ENCODE measurements around the gene MAPK8IP3.
A peak's percentile ranks its signal among the peaks of the same experiment; 100 is the strongest.

MAPK8IP3 gene

DNA sequence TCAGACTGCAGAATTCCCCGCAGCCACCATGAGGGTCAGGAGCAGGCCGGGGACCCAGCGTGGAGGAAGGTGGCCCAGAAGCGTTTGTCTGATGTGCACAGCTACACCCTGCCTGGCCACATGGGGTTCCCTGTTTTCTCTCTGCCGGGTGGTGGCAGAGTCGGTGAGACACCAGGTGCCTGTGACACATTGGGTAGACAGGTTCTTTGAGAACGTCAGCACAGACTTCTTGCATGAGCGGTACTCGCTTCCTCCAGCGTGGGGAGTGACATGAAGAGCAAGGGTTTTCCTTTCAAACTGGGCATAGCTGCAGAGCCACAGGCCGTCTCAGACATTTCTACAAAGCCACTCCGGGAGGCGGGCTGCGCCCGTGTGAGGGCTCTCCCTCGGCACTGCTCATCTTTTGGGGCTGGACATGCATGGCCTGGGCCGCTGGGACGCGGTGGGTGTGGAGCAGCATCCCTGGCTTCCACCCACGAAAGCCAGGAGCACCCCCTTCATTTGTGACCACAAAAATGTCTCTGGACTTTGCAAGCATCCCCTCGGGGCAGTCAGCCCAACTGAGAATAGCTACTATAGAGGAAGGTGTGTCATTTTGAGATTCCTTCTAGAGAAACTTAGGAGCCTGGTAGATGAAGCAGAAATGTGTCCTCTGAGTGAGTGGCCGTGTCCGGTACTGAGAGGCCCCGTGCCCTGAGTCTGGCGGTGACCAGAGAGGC, 39.3 kb downstream of the MAPK8IP3 start:
- H2BK120ac ChIP-seq (ENCODE audit: insufficient read depth, low read length, poor library complexity) = peak overlapping the region; percentile 92
- no peak overlapping the region for H2AFZ ChIP-seq (ENCODE audit: insufficient read depth, low read length, poor library complexity)
- H3K79me2 ChIP-seq (ENCODE audit: control insufficient read depth, insufficient read depth, low read length, poor library complexity) = peaks cover 15% of the 10 kb centered on the region
- H3K27ac ChIP-seq (ENCODE audit: low read depth, low read length) = peak overlapping the region; percentile 99
- H3K4me1 ChIP-seq (ENCODE audit: control insufficient read depth in 1 of 2, insufficient read depth in 2 of 2, low read length in 2 of 2) = peaks cover 26 to 32% of the 10 kb centered on the region in 2 experiments
- H3K79me1 ChIP-seq (ENCODE audit: low read length) = peaks cover 20% of the 10 kb centered on the region
- no peak overlapping the region for H3K23ac ChIP-seq (ENCODE audit: low read length)
- peak overlapping the region; percentile 40 for H3K4ac ChIP-seq (ENCODE audit: low read depth, low read length)
- peak overlapping the region; percentile 93 for H4K91ac ChIP-seq (ENCODE audit: low read depth, low read length)
- no peak overlapping the region for H3K4me3 ChIP-seq (ENCODE audit: low read depth, low read length)
- peak overlapping the region; percentile 29 for H3K4me2 ChIP-seq (ENCODE audit: low read length)
- peak overlapping the region; percentile 79 for H2BK12ac ChIP-seq (ENCODE audit: low read length)
- peaks cover 10% of the 10 kb centered on the region for H3K9me3 ChIP-seq (ENCODE audit: insufficient read depth, low read depth, low read length)
- H3K14ac ChIP-seq (ENCODE audit: low read length) = peak overlapping the region; percentile 81
- H3K27me3 ChIP-seq (ENCODE audit: insufficient read depth, low read length) = no peaks in the 10 kb centered on the region
- H3K36me3 ChIP-seq (ENCODE audit: control insufficient read depth in 1 of 2, insufficient read depth in 2 of 2, low read length in 2 of 2) = peaks cover 45% of the 10 kb centered on the region in 2 experiments
- peak overlapping the region; percentile 93 for H2AK5ac ChIP-seq (ENCODE audit: low read length)
- peak overlapping the region; percentile 2 for H4K12ac ChIP-seq (ENCODE audit: low read depth, low read length)
- WGBS (ENCODE audit: extremely low coverage, insufficient coverage, insufficient read length) = no CpG with 5 or more reads among the region's 25 CpGs
- H3K9ac ChIP-seq (ENCODE audit: low read length) = no peak overlapping the region
- peak overlapping the region; percentile 72 for H4K8ac ChIP-seq (ENCODE audit: low read depth, low read length)
- peak overlapping the region; percentile 88 for H3K18ac ChIP-seq (ENCODE audit: low read length)
- DNase-seq = peak; percentile 86 to 88
- peak overlapping the region; percentile 90 for H2BK5ac ChIP-seq (ENCODE audit: low read depth, low read length, poor library complexity)

DNA sequence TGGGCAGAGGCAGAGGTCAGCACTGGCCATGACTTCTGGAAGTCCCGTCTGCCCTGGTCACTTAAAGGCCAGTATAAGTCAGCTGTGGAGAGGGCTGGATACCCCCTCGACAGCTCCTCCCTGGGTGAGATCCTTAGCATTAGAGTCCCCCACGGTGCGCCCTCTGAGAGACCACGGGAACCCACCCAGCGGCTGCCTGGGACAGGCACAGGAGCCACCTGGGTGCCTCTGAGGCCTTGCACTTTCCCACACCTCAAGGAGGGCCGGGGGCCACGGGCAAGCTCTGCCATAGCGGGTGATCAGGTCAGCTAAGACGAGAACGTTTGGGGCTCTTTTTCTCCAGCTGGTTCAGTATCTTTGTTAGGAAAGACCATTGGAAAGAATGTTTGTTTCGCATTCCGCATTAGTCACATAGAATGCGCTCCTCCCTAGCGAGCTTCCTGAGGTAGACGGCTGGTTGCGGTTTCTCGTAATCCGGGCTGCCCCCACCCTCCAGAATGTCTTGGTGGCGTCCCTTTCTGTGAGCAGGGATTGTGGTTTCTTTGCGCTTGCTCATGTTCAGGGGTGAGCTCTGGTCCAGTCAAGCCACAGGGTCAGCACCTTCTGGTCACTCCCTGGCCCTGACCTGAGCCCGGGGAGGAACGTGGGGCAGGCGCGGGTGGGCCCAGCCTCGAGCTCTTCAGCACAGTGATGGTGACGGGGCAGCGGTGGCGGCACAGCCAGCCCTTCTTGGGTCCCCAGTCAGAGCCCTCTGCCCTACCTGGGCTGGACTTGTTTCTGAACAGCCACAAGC, 40.1 kb downstream of the MAPK8IP3 start:
- WGBS (ENCODE audit: extremely low coverage, insufficient coverage, insufficient read length) = no CpG with 5 or more reads among the region's 29 CpGs
- peak overlapping the region; percentile 75 for H4K8ac ChIP-seq (ENCODE audit: low read depth, low read length)

DNA sequence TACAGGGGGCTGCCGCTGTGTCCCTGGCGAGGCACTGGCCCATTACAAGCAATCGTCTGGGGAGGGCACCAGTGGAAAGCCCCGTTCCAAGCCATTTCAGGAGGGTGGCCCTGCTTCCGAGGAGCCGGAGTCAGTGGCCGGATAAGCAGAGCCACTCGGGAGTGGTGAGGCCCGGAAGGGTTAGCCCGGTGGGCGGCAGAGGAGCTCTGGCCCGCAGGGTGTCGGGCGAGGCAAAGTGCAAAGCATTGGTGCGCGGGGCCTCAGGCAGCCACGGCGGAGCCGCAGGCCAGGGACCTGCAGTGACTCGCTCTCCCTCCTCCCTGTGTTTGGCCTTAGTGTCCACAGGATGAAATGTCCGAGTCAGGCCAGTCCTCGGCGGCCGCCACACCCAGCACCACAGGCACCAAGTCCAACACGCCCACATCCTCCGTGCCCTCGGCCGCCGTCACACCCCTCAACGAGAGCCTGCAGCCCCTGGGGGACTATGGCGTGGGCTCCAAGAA, 40.7 kb downstream of the MAPK8IP3 start:
- Histone ChIP-seq H4K8ac (ENCODE audit: low read depth, low read length) (peak overlapping the region; percentile 75), H3K36me3 (ENCODE audit: control insufficient read depth in 1 of 2, insufficient read depth in 2 of 2, low read length in 2 of 2) (peaks cover 45 to 46% of the 10 kb centered on the region in 2 experiments), H3K23ac (ENCODE audit: low read length) (no peak overlapping the region), H3K14ac (ENCODE audit: low read length) (peak overlapping the region; percentile 82), H2BK5ac (ENCODE audit: low read depth, low read length, poor library complexity) (peak overlapping the region; percentile 51), H3K27me3 (ENCODE audit: insufficient read depth, low read length) (no peaks in the 10 kb centered on the region), H3K4me1 (ENCODE audit: control insufficient read depth in 1 of 2, insufficient read depth in 2 of 2, low read length in 2 of 2) (peaks cover 26 to 32% of the 10 kb centered on the region in 2 experiments), H3K9me3 (ENCODE audit: insufficient read depth, low read depth, low read length) (peaks cover 7% of the 10 kb centered on the region), H4K12ac (ENCODE audit: low read depth, low read length) (peak overlapping the region; percentile 24), H3K4me3 (ENCODE audit: low read depth, low read length) (no peak overlapping the region), H3K9ac (ENCODE audit: low read length) (no peak overlapping the region), H3K79me1 (ENCODE audit: low read length) (peaks cover 20% of the 10 kb centered on the region), H3K27ac (ENCODE audit: low read depth, low read length) (peak overlapping the region; percentile 99), H2AFZ (ENCODE audit: insufficient read depth, low read length, poor library complexity) (no peak overlapping the region), H2BK120ac (ENCODE audit: insufficient read depth, low read length, poor library complexity) (peak overlapping the region; percentile 89), H2AK5ac (ENCODE audit: low read length) (peak overlapping the region; percentile 61), H3K18ac (ENCODE audit: low read length) (peak overlapping the region; percentile 72), H3K4me2 (ENCODE audit: low read length) (no peak overlapping the region), H3K79me2 (ENCODE audit: control insufficient read depth, insufficient read depth, low read length, poor library complexity) (peaks cover 15% of the 10 kb centered on the region), H3K4ac (ENCODE audit: low read depth, low read length) (peak overlapping the region; percentile 6), H2BK12ac (ENCODE audit: low read length) (peak overlapping the region; percentile 62), H4K91ac (ENCODE audit: low read depth, low read length) (peak overlapping the region; percentile 91)
- DNase-seq = peak; percentile 92 to 96
- WGBS (ENCODE audit: extremely low coverage, insufficient coverage, insufficient read length) = no CpG with 5 or more reads among the region's 31 CpGs

More for the DNA sequence above, 40.1 kb downstream of the MAPK8IP3 start:
- Histone ChIP-seq H3K23ac (ENCODE audit: low read length) (no peak overlapping the region), H3K27ac (ENCODE audit: low read depth, low read length) (peak overlapping the region; percentile 99), H3K18ac (ENCODE audit: low read length) (peak overlapping the region; percentile 88), H3K4me1 (ENCODE audit: control insufficient read depth in 1 of 2, insufficient read depth in 2 of 2, low read length in 2 of 2) (peaks cover 26 to 32% of the 10 kb centered on the region in 2 experiments), H2AFZ (ENCODE audit: insufficient read depth, low read length, poor library complexity) (no peak overlapping the region), H3K4ac (ENCODE audit: low read depth, low read length) (peak overlapping the region; percentile 40), H3K4me3 (ENCODE audit: low read depth, low read length) (no peak overlapping the region), H3K79me2 (ENCODE audit: control insufficient read depth, insufficient read depth, low read length, poor library complexity) (peaks cover 15% of the 10 kb centered on the region), H3K4me2 (ENCODE audit: low read length) (peak overlapping the region; percentile 29), H4K91ac (ENCODE audit: low read depth, low read length) (peak overlapping the region; percentile 93), H2BK12ac (ENCODE audit: low read length) (peak overlapping the region; percentile 79), H3K27me3 (ENCODE audit: insufficient read depth, low read length) (no peaks in the 10 kb centered on the region), H2BK5ac (ENCODE audit: low read depth, low read length, poor library complexity) (peak overlapping the region; percentile 90), H3K79me1 (ENCODE audit: low read length) (peaks cover 20% of the 10 kb centered on the region), H2BK120ac (ENCODE audit: insufficient read depth, low read length, poor library complexity) (peak overlapping the region; percentile 92), H3K14ac (ENCODE audit: low read length) (peak overlapping the region; percentile 82), H2AK5ac (ENCODE audit: low read length) (peak overlapping the region; percentile 93), H3K9me3 (ENCODE audit: insufficient read depth, low read depth, low read length) (peaks cover 10% of the 10 kb centered on the region), H3K9ac (ENCODE audit: low read length) (no peak overlapping the region), H4K12ac (ENCODE audit: low read depth, low read length) (peak overlapping the region; percentile 24), H3K36me3 (ENCODE audit: control insufficient read depth in 1 of 2, insufficient read depth in 2 of 2, low read length in 2 of 2) (peaks cover 41% of the 10 kb centered on the region in 2 experiments)
- peak; percentile 95 to 97 for DNase-seq

DNA sequence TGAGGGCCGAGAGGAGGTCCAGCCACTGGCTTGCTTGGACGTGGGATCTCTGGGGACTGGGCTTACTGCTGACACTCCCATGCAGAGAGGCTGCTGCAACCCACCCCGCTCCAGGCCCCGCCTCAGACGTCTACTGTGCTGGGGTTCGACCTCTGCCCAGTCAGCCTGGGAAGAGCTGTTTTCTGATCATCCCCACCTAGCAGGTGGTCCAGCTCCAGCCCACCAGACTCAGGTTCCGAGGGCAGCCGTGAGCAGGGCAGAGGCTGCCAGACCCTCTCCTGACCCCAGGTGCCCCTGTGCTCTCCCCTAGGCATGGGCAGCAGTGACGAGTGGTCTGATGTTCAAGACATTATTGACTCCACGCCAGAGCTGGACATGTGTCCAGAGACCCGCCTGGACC, 41.9 kb downstream of the MAPK8IP3 start:
- H3K18ac ChIP-seq (ENCODE audit: low read length) = no peak overlapping the region
- H3K4me3 ChIP-seq (ENCODE audit: low read depth, low read length) = no peak overlapping the region
- H3K79me2 ChIP-seq (ENCODE audit: control insufficient read depth, insufficient read depth, low read length, poor library complexity) = peaks cover 15% of the 10 kb centered on the region
- no peak overlapping the region for H3K23ac ChIP-seq (ENCODE audit: low read length)
- H4K12ac ChIP-seq (ENCODE audit: low read depth, low read length) = no peak overlapping the region
- H4K91ac ChIP-seq (ENCODE audit: low read depth, low read length) = no peak overlapping the region
- H3K4me2 ChIP-seq (ENCODE audit: low read length) = no peak overlapping the region
- H3K36me3 ChIP-seq (ENCODE audit: control insufficient read depth in 1 of 2, insufficient read depth in 2 of 2, low read length in 2 of 2) = peaks cover 53 to 54% of the 10 kb centered on the region in 2 experiments
- H3K9ac ChIP-seq (ENCODE audit: low read length) = no peak overlapping the region
- no CpG with 5 or more reads among the region's 11 CpGs for WGBS (ENCODE audit: extremely low coverage, insufficient coverage, insufficient read length)
- H3K4me1 ChIP-seq (ENCODE audit: control insufficient read depth in 1 of 2, insufficient read depth in 2 of 2, low read length in 2 of 2) = peaks cover 26 to 32% of the 10 kb centered on the region in 2 experiments
- H3K27ac ChIP-seq (ENCODE audit: low read depth, low read length) = no peak overlapping the region
- H2AK5ac ChIP-seq (ENCODE audit: low read length) = no peak overlapping the region
- H3K27me3 ChIP-seq (ENCODE audit: insufficient read depth, low read length) = no peaks in the 10 kb centered on the region
- no peak overlapping the region for H4K8ac ChIP-seq (ENCODE audit: low read depth, low read length)
- no peak overlapping the region for H3K4ac ChIP-seq (ENCODE audit: low read depth, low read length)
- H2BK12ac ChIP-seq (ENCODE audit: low read length) = peak overlapping the region; percentile 23
- H3K79me1 ChIP-seq (ENCODE audit: low read length) = peaks cover 20% of the 10 kb centered on the region
- H2BK5ac ChIP-seq (ENCODE audit: low read depth, low read length, poor library complexity) = no peak overlapping the region
- no peak overlapping the region for H2AFZ ChIP-seq (ENCODE audit: insufficient read depth, low read length, poor library complexity)
- DNase-seq = no peak
- no peak overlapping the region for H3K14ac ChIP-seq (ENCODE audit: low read length)
- peaks cover 5% of the 10 kb centered on the region for H3K9me3 ChIP-seq (ENCODE audit: insufficient read depth, low read depth, low read length)
- H2BK120ac ChIP-seq (ENCODE audit: insufficient read depth, low read length, poor library complexity) = no peak overlapping the region

All from trophoblast cell (in vitro differentiated cells and primary cell).